NB4 (cell line): ENCODE results near the gene RCBTB1.
A peak's percentile ranks its signal among the peaks of the same experiment; 100 is the strongest.
"Not testable (repeated sequence)": the region's sequence is repeated elsewhere in the genome, so short reads cannot be mapped to it uniquely, and the experiment has no call there.

ENCODE experiments used
- DNase-seq: peaks from one replicate; pipeline ENCODE4 v3.0.0; 2010; ENCODE audit warnings: low read depth
- H3K4me3 ChIP-seq: one replicate; pipeline ENCODE4 v1.5.1; 2011; ENCODE audit warnings: mild to moderate bottlenecking, low read depth, low read length, moderate library complexity
- CTCF ChIP-seq: IDR thresholded peaks from one replicate; pipeline ENCODE4 v1.5.1; 2012; ENCODE audit warnings: low read depth, low read length
- MYC ChIP-seq: IDR thresholded peaks from 2 replicates; pipeline ENCODE4 v1.6.1; 2011; ENCODE audit warnings: low read depth, low read length
- POLR2A ChIP-seq: IDR thresholded peaks from 2 replicates; pipeline ENCODE4 v1.6.1; 2011; ENCODE audit warnings: mild to moderate bottlenecking; ENCODE audit not compliant: insufficient read length; ENCODE audit errors: extremely low read depth
- TF ChIP-seq, protein P1 (sequence below): IDR thresholded peaks from 2 replicates; pipeline ENCODE4 v1.6.1; 2011; ENCODE audit warnings: low read depth, low read length

The RCBTB1 gene

GRCh38 chr13:49596221-49596620, 10.9 kb upstream of the RCBTB1 start:
- no peak for DNase-seq
- H3K4me3 ChIP-seq = no peak overlapping the region
- TF ChIP-seq CTCF (no peak), MYC (no peak), POLR2A (no peak)
- TF ChIP-seq, protein P1, sequence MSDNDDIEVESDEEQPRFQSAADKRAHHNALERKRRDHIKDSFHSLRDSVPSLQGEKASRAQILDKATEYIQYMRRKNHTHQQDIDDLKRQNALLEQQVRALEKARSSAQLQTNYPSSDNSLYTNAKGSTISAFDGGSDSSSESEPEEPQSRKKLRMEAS = no peak

GRCh38 chr13:49594576-49594975, 9.2 kb upstream of the RCBTB1 start:
- no peak overlapping the region for H3K4me3 ChIP-seq
- TF ChIP-seq MYC (no peak), POLR2A (no peak), CTCF (no peak)
- TF ChIP-seq, protein P1 = no peak
- DNase-seq = no peak

- H3K4me3 ChIP-seq, DNase-seq: not testable (repeated sequence)
These were observed 8.5 kb upstream of the RCBTB1 start for GRCh38 chr13:49593876-49594275.

DNA sequence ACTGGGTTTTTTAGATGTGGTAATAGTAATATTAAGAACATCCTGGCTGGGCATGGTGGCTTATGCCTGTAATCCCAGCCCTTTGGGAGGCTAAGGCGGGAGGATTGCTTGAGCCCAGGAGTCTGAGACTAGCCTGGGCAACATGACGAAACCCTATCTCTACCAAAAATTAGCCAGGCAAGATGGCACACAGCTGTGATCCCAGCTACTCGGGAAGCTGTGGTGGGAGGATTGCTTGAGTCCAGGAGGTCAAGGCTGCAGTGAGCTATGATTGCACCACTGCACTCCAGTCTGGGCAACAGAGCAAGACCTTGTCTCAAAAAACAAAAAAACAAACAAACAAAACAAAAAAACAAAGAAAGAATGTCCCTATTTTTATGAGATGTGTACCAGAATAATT, 5.4 kb upstream of the RCBTB1 start:
- DNase-seq, H3K4me3 ChIP-seq: not testable (repeated sequence)

DNA sequence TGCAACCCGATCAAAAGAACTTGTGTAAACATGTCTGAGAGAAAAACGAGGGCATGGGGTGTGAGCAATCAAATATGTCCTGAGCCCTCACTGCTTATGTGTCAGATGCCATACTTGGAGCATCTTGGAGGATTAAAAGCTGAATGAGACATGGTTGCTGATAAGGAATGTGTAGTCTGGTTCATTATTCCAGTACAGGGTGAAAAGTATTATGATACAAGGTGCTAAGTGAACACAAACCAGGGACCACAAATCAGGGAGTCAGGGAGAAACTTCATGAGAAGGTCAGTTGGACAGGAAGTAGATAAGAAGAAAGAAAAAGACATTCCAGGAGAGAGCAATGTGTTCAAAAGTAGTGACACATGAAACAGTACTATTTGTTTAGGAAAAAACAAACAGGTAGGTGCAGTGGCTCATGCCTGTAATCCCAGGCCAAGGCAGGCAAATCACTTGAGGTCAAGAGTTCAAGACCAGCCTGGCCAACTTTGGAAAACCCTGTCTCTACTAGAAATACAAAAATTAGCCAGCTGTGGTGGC, 2.0 kb upstream of the RCBTB1 start:
- DNase-seq = no peak
- H3K4me3 ChIP-seq = no peak overlapping the region
- TF ChIP-seq, protein P1 = no peak
- TF ChIP-seq POLR2A = no peak
- TF ChIP-seq CTCF = no peak
- no peak for TF ChIP-seq MYC

- no peak for DNase-seq
- H3K4me3 ChIP-seq = no peak overlapping the region
- TF ChIP-seq CTCF (no peak), POLR2A (no peak), MYC (no peak)
- TF ChIP-seq, protein P1 = no peak
These were observed 1.4 kb upstream of the RCBTB1 start for GRCh38 chr13:49586717-49587116.

GRCh38 chr13:49584771-49585182, 581 bp downstream of the RCBTB1 start:
- peak; percentile 32 for DNase-seq
- H3K4me3 ChIP-seq = peak overlapping the region; percentile 76
- TF ChIP-seq MYC (no peak), POLR2A (no peak), CTCF (no peak)
- TF ChIP-seq, protein P1 = no peak
